ENCODE measurements around the gene TRIM25. TPM values are rescaled to one million over a fixed set of nuclear protein-coding genes. Genes with fewer than 3 reads are reported as not detected.

Gene TRIM25
- total and polyA plus RNA-seq, 2 of the 8 experiments (the other 6 are each of a cell fraction or from before 2014, with no cell fraction given): 16.6 to 38.9 TPM

DNA sequence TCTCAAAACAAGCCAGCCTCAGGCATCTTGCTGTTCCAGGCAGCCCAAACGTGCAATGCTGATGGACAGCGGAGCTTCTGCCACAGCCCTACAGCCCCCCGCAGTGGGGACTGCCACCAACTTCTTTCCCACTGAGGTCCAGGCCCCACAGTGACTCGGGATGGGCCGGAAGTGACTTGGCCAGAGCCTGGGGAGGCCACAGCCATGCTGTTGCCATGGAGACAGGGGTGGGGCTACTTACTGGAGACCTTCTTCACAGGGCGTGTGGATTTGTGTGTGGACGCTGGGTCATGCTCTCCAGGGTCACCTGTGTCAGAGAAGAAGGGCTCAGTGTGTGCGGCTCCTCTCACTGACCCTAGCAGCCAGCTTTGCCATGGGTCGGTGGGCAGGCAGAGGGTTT, 15.0 kb downstream of the TRIM25 start:
- Histone ChIP-seq H3K9me3 (ENCODE audit: insufficient read depth in 2 of 2, low read depth in 1 of 2, low read length in 1 of 2) (no peaks in the 10 kb centered on the region), H2BK15ac (ENCODE audit: low read length) (no peak overlapping the region), H4K20me1 (replicated peaks in 1 of 2; ENCODE audit: control insufficient read depth in 1 of 2, insufficient read depth in 2 of 2, low read length in 2 of 2) (peaks cover 0 to 3% of the 10 kb centered on the region in 2 experiments), H2BK5ac (ENCODE audit: low read depth, low read length) (no peak overlapping the region), H3K14ac (ENCODE audit: insufficient read length) (no peak overlapping the region), H3K4me1 (replicated peaks in 1 of 4; ENCODE audit: control insufficient read depth in 3 of 4, insufficient read depth in 4 of 4, low read length in 3 of 4) (peaks cover 0 to 3% (median 0%) of the 10 kb centered on the region in 4 experiments; a peak in 2 of 7 replicates), H3K79me1 (ENCODE audit: low read depth, low read length) (no peaks in the 10 kb centered on the region), H3K27me3 (replicated peaks in 1 of 4; ENCODE audit: control insufficient read depth in 3 of 4, extremely low read depth in 1 of 4, insufficient read depth in 3 of 4, low read length in 3 of 4) (no peaks in the 10 kb centered on the region), H3K23me2 (ENCODE audit: low read depth, low read length) (no peaks in the 10 kb centered on the region), H4K5ac (ENCODE audit: insufficient read length, low read depth, low read length) (no peak overlapping the region), H3K56ac (replicated peaks; ENCODE audit: insufficient read length, low read depth, low read length) (no peak overlapping the region), H4K8ac (ENCODE audit: extremely low read depth, insufficient read depth, low read length) (no peak overlapping the region), H3K27ac (ENCODE audit: low read depth, low read length) (no peak overlapping the region), H3K9ac (replicated peaks in 1 of 4; ENCODE audit: extremely low read depth in 1 of 4, low read depth in 3 of 4, low read length in 3 of 4) (no peak overlapping the region), H2AK5ac (ENCODE audit: low read depth, low read length) (no peak overlapping the region), H3K18ac (ENCODE audit: extremely low read depth, low read length) (no peak overlapping the region), H2BK120ac (replicated peaks; ENCODE audit: low read depth, low read length) (no peak overlapping the region), H3K23ac (ENCODE audit: insufficient read length) (no peak overlapping the region), H2BK20ac (ENCODE audit: low read length) (no peak overlapping the region), H2AFZ (ENCODE audit: low read length) (no peak overlapping the region), H3K4me3 (ENCODE audit: extremely low read depth in 1 of 4, insufficient read depth in 2 of 4, low read depth in 3 of 4, low read length in 4 of 4) (no peak overlapping the region), H2BK12ac (ENCODE audit: low read depth, low read length) (no peak overlapping the region), H3K79me2 (ENCODE audit: control insufficient read depth in 1 of 2, insufficient read depth in 2 of 2, low read length in 2 of 2) (no peaks in the 10 kb centered on the region), H3K36me3 (ENCODE audit: control insufficient read depth in 2 of 4, insufficient read depth in 4 of 4, low read length in 3 of 4) (peaks cover 5 to 45% (median 17%) of the 10 kb centered on the region in 4 experiments; a peak in 6 of 8 replicates), H3K4me2 (ENCODE audit: insufficient read depth in 1 of 2, low read depth in 2 of 2, low read length in 2 of 2) (no peak overlapping the region), H3K4ac (replicated peaks; ENCODE audit: insufficient read length, low read depth, low read length) (no peak overlapping the region), H4K91ac (replicated peaks; ENCODE audit: insufficient read length, low read length) (no peak overlapping the region)
- CTCF ChIA-PET (ENCODE audit: partially characterized antibody): interaction anchor here (0.6 to 1.8 kb wide), 7 partner anchors 9 to 113 kb away, joined by 3 to 8 read pairs (median 4); no protein-coding TSS in a partner anchor
- POLR2A ChIA-PET (ENCODE audit: partially characterized antibody): no interaction called here
- TF ChIP-seq ASH2L (IDR thresholded peaks at IDR 0.05; ENCODE audit: low read length): no peak
- no peak for TF ChIP-seq HDAC2 (IDR thresholded peaks at IDR 0.05; ENCODE audit: borderline replicate concordance in 1 of 2, low read depth in 2 of 2, low read length in 2 of 2)
- no peak for TF ChIP-seq SIN3A (conservative IDR thresholded peaks at IDR 0.05 in 1 of 2, IDR thresholded peaks at IDR 0.05 in 1 of 2; ENCODE audit: low read depth in 1 of 2, low read length in 2 of 2)
- no peak for TF ChIP-seq TAF1 (IDR thresholded peaks at IDR 0.05; ENCODE audit: low read depth, low read length)
- TF ChIP-seq TAF7 (optimal IDR thresholded peaks at IDR 0.05; ENCODE audit: borderline replicate concordance, low read depth, low read length): no peak
- TF ChIP-seq CBX8 (IDR thresholded peaks at IDR 0.05; ENCODE audit: borderline replicate concordance, low read depth, low read length): no peak
- TF ChIP-seq BACH1 (IDR thresholded peaks at IDR 0.05; ENCODE audit: low read length): no peak
- no peak for TF ChIP-seq JUN (IDR thresholded peaks at IDR 0.05; ENCODE audit: low read depth, low read length)
- no peak for TF ChIP-seq SAP30 (IDR thresholded peaks at IDR 0.05; ENCODE audit: insufficient read depth, insufficient replicate concordance, low read length)
- TF ChIP-seq EZH2 (IDR thresholded peaks at IDR 0.05; ENCODE audit: low read depth, low read length, severe bottlenecking): no peak
- TF ChIP-seq RBBP5 (IDR thresholded peaks at IDR 0.05; ENCODE audit: borderline replicate concordance, low read depth, low read length): no peak
- TF ChIP-seq SP2 (IDR thresholded peaks at IDR 0.05; ENCODE audit: low read length): no peak
- DNase-seq (ENCODE audit: low read depth in 1 of 2, low spot score in 2 of 2): no peak
- WGBS, 2 experiments (ENCODE audit: extremely low coverage in 1 of 2, insufficient coverage in 1 of 2, insufficient read length in 1 of 2, insufficient replicate concordance in 2 of 2, low coverage in 1 of 2, low lambda C conversion rate in 2 of 2, missing lambda C conversion rate in 1 of 2): 85% methylated on average over 8 of the region's 9 CpGs; no CpG with 5 or more reads in 1 of the 2 experiments
- FAIRE-seq: no peak

Data from H1 (cell line).